Bronchial epithelial cell (primary cell): Measurements from ENCODE around the gene GLI2. TPM values are rescaled to one million over a fixed set of nuclear protein-coding genes. Genes with fewer than 3 reads are reported as not detected.

Source experiments
- DNase-seq: peaks from one replicate; pipeline ENCODE4 v3.0.0-alpha.2; 2010; ENCODE audit warnings: low read depth
- FAIRE-seq: peaks from 2 replicates; lab custom pipeline; 2011; peaks lifted over from hg19 to GRCh38; lab: Jason Lieb, UNC
- H3K27me3 ChIP-seq: 2 replicates; pipeline ENCODE4 v1.5.1; 2011; ENCODE audit warnings: low read length; ENCODE audit not compliant: control insufficient read depth, insufficient read depth
- H3K36me3 ChIP-seq: 2 replicates; pipeline ENCODE4 v1.5.1; 2011; ENCODE audit warnings: low read length; ENCODE audit not compliant: control insufficient read depth, insufficient read depth
- H3K4me3 ChIP-seq: 2 replicates; pipeline ENCODE4 v1.5.1; 2011; ENCODE audit warnings: mild to moderate bottlenecking, low read depth, low read length, control low read depth
- CTCF ChIP-seq: IDR thresholded peaks from 2 replicates; pipeline ENCODE4 v1.5.1; 2011; ENCODE audit warnings: mild to moderate bottlenecking, moderate library complexity, low read length, control low read depth, inconsistent platforms; ENCODE audit not compliant: insufficient read depth, severe bottlenecking
- total RNA-seq: library from RNA; depleted of rRNA; stranded (reverse); fragments of >200 nt; gene quantifications from 2 replicates; pipeline ENCODE4 v1.2.1, GENCODE V29; 2014

GLI2 gene
- total RNA-seq, 1 donor from 2014 or later, result under 0.01 TPM

GRCh38 chr2:120783969-120784372 lies 48.3 kb downstream of the GLI2 start:
- FAIRE-seq, result no peak
- no peak for DNase-seq
- no peak for TF ChIP-seq CTCF
- Histone ChIP-seq H3K4me3 (no peak overlapping the region), H3K36me3 (no peaks in the 10 kb centered on the region), H3K27me3 (peaks cover 4% of the 10 kb centered on the region)
